Eye (tissue), 1 donor: Measurements from ENCODE around the gene CYYR1.

Source experiments
- DNase-seq: peaks from one replicate; pipeline ENCODE4 v3.0.0-alpha.2; 2015

CYYR1 gene

DNA sequence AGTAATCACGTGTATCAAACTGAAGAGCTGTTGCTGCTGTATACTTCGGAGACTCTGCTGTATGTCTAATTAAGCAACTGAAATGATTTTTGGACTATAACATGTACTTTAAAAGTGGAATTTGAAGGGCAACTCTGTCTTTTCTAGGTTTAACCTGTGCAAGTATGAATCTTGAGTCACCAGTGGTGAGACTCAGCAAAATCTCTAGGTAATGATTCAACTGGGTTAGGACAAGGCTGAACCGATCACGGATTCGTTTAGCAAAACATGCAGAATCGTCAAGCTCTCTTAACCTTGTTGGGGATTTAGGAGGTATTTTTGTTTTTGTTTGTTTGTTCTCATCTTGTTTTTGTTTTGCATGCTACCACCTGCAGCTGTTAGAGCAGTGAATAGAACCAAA lies 149.6 kb downstream of the CYYR1 start:
- no peak for DNase-seq

DNA sequence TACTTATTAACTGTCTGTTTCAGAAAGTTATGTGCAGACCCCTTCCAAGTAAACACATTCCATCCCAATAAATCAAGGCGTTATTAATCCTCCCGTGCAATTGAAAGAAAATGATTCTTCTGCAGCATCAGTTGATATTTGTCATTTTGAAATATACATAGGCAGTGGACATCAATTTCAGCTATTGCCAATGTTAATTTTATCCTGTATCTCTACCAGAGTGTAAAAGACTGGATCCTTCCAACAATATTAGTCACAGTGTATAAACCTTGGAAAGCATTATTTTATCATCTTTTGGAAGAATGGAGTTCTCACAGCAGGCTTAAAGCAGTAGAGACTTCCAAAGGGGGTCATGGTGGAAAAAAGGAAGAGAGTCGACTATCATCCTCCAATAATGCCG lies 150.4 kb downstream of the CYYR1 start:
- DNase-seq: no peak

DNA sequence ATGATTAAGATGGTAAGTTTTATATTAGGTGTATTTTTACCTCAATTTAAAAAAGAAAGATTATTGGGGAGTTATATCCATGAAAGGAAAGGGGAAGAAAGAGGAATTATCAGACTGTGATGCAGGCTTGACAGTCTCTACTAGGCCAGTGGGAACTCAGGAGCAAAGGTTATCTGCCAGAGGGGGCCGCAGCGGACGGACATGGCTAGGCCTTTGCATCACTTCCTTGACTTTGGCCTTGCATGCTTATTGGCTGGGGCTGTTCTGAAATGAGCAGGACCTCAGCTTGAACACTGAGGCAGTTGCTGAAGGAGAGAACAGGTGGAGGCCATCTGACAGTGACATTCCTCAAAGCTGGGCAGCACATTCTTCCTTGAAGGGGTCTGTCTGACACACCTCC lies 150.9 kb downstream of the CYYR1 start:
- no peak for DNase-seq

DNA sequence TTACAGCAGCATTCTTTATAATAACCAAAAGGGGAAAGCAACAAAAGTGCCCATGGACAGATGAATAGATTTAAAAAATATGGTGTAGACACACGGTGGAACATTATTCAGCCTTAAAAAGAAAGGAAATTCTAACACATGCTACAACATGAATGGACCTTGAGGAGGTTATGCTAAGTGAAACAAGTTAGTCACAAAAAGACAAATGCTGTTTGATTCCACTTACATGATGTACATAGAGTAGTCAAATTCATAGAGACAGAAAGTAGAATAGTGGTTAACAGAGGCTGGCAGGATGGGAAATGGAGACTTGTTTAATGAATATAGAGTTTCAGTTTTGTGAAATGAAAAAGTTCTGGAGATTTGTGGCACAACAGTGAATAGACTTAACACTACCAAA lies 151.4 kb downstream of the CYYR1 start:
- no peak for DNase-seq
